Neuronal stem cell (in vitro differentiated cells): ENCODE data around the gene LSAMP.

Experiments
- DNase-seq: peaks from one replicate; pipeline ENCODE4 v3.0.0-alpha.2; 2013; ENCODE audit warnings: low spot score
- H2AFZ ChIP-seq: one replicate; pipeline ENCODE4 v1.6.1; 2013; ENCODE audit warnings: mild to moderate bottlenecking, low read length, inconsistent platforms
- H2AK5ac ChIP-seq: 2 replicates; pipeline ENCODE4 v1.6.1; 2013; ENCODE audit warnings: low read depth, mild to moderate bottlenecking, inconsistent platforms, low read length, moderate library complexity, mixed read lengths
- H2BK120ac ChIP-seq: 2 replicates; pipeline ENCODE4 v1.6.1; 2013; ENCODE audit warnings: low read depth, mild to moderate bottlenecking, inconsistent platforms, low read length, moderate library complexity, mixed read lengths
- H2BK12ac ChIP-seq: one replicate; pipeline ENCODE4 v1.6.1; 2013; ENCODE audit warnings: low read length, inconsistent platforms
- H2BK15ac ChIP-seq: 2 replicates; pipeline ENCODE4 v1.6.1; 2013; ENCODE audit warnings: mild to moderate bottlenecking, low read length, inconsistent platforms, mixed read lengths
- H2BK5ac ChIP-seq: one replicate; pipeline ENCODE4 v1.6.1; 2013; ENCODE audit warnings: inconsistent platforms, mild to moderate bottlenecking, low read length, moderate library complexity
- H3K14ac ChIP-seq: one replicate; pipeline ENCODE4 v1.6.1; 2013; ENCODE audit warnings: low read length, inconsistent platforms
- H3K18ac ChIP-seq: 2 replicates; pipeline ENCODE4 v1.6.1; 2013; ENCODE audit warnings: low read length, inconsistent platforms
- H3K23ac ChIP-seq: 2 replicates; pipeline ENCODE4 v1.6.1; 2013; ENCODE audit warnings: low read depth, mild to moderate bottlenecking, mixed read lengths, low read length, inconsistent platforms; ENCODE audit not compliant: poor library complexity
- H3K27ac ChIP-seq: replicated peaks from 3 replicates; pipeline ENCODE4 v1.5.1; 2013; ENCODE audit warnings: low read length, inconsistent platforms
- H3K27me3 ChIP-seq, 3 experiments: 2 replicates each; pipeline ENCODE4 v1.6.1; 2013; ENCODE audit warnings: low read length in 3 of 3, mild to moderate bottlenecking in 2 of 3, inconsistent platforms in 1 of 3, low read depth in 1 of 3, mixed read lengths in 1 of 3, moderate library complexity in 1 of 3; ENCODE audit not compliant: control insufficient read depth in 3 of 3, insufficient read depth in 3 of 3
- H3K36me3 ChIP-seq, 2 donors: replicated peaks in 1 of 2; 2 replicates each; pipeline ENCODE4 v1.6.1; 2013; ENCODE audit warnings: low read length in 2 of 2; ENCODE audit not compliant: control insufficient read depth in 2 of 2, insufficient read depth in 2 of 2
- H3K4ac ChIP-seq: 2 replicates; pipeline ENCODE4 v1.6.1; 2013; ENCODE audit warnings: inconsistent platforms, mild to moderate bottlenecking, low read length, moderate library complexity
- H3K4me1 ChIP-seq, 2 donors: 1 replicate in 1 of 2; 2 replicates in 1 of 2; pipeline ENCODE4 v1.6.1; 2013; ENCODE audit warnings: low read length in 2 of 2, low read depth in 1 of 2; ENCODE audit not compliant: control insufficient read depth in 2 of 2, insufficient read depth in 1 of 2
- H3K4me2 ChIP-seq: one replicate; pipeline ENCODE4 v1.6.1; 2013; ENCODE audit warnings: mild to moderate bottlenecking, low read length, inconsistent platforms; ENCODE audit not compliant: insufficient read depth, poor library complexity, severe bottlenecking
- H3K4me3 ChIP-seq, 2 donors: 2 replicates each; pipeline ENCODE4 v1.5.1; 2013; ENCODE audit warnings: low read length in 2 of 2, mild to moderate bottlenecking in 2 of 2, inconsistent platforms in 1 of 2, moderate library complexity in 1 of 2
- H3K79me1 ChIP-seq: one replicate; pipeline ENCODE4 v1.6.1; 2013; ENCODE audit warnings: low read depth, mild to moderate bottlenecking, inconsistent platforms, low read length, moderate library complexity
- H3K9ac ChIP-seq: one replicate; pipeline ENCODE4 v1.6.1; 2013; ENCODE audit warnings: mild to moderate bottlenecking, low read depth, low read length, inconsistent platforms; ENCODE audit not compliant: poor library complexity
- H3K9me3 ChIP-seq, 2 donors: replicated peaks in 1 of 2; 2 replicates each; pipeline versions ENCODE3 to v1.6.1; 2013; ENCODE audit warnings: low read length in 2 of 2, mild to moderate bottlenecking in 2 of 2, inconsistent platforms in 1 of 2, low read depth in 1 of 2, mixed read lengths in 1 of 2, moderate library complexity in 1 of 2; ENCODE audit not compliant: control insufficient read depth in 2 of 2, insufficient read depth in 1 of 2
- H4K8ac ChIP-seq: one replicate; pipeline ENCODE4 v1.6.1; 2013; ENCODE audit warnings: low read depth, mild to moderate bottlenecking, inconsistent platforms, low read length, moderate library complexity
- H4K91ac ChIP-seq: one replicate; pipeline ENCODE4 v1.6.1; 2013; ENCODE audit warnings: low read length, low read depth, mild to moderate bottlenecking, inconsistent platforms; ENCODE audit not compliant: poor library complexity
- WGBS, 2 donors: extraction: QIAGEN DNeasy Blood & Tissue Kit; methylation state at CpG; one replicate each; pipeline ENCODE4 v1.1.7; 2013; ENCODE audit warnings: missing lambda C conversion rate in 2 of 2, mixed read lengths in 1 of 2; ENCODE audit not compliant: insufficient read length in 2 of 2, insufficient replicate concordance in 1 of 2; ENCODE audit errors: extremely low coverage in 2 of 2; 5-methylcytosine and 5-hydroxymethylcytosine counted together

The LSAMP gene

DNA sequence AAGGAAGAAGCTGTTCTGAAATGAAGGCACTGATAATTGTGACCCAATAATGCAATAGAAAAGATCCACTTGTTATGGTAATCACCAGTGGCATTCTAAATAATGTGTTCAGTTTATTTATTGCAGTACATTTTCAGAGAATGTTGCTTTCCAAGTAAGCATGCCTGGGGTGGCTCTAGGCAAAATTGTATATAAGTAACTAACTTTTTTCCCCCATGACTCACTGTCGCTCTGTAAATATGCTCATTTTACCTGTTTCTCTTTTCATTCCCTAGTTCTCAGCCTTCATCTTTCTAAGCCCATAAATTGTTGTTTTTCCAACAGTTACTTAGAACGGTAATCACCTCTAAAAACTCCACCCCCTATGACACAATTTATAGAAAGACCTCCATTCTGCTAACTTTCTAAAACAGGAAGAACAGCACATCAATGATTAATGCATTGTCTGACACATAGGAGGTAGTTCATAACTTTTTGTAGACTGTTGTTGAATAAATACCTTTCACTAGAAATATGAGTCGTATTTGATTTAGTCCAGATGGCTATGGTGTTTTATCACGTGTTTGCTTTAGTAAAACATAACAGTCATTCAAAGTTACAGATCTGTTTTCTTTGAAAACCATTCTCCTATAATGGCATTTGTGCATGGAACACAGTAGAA is 143.1 kb downstream of the LSAMP start:
- Histone ChIP-seq H3K4me2 (no peak overlapping the region), H3K36me3 (no peaks in the 10 kb centered on the region), H2BK12ac (no peak overlapping the region), H2BK5ac (no peak overlapping the region), H3K9ac (no peak overlapping the region), H3K18ac (no peak overlapping the region), H3K9me3 (no peaks in the 10 kb centered on the region), H4K91ac (no peak overlapping the region), H4K8ac (no peak overlapping the region), H2BK15ac (no peak overlapping the region), H2AFZ (no peak overlapping the region), H2BK120ac (no peak overlapping the region), H3K27me3 (no peaks in the 10 kb centered on the region), H3K4me3 (no peak overlapping the region), H3K79me1 (no peaks in the 10 kb centered on the region), H3K4ac (no peak overlapping the region), H3K4me1 (peaks cover 1 to 2% of the 10 kb centered on the region in 2 donors), H3K27ac (no peak overlapping the region), H3K14ac (no peak overlapping the region), H2AK5ac (no peak overlapping the region), H3K23ac (no peak overlapping the region)
- WGBS, 2 donors, result no CpG with 5 or more reads among the region's 4 CpGs
- no peak for DNase-seq

DNA sequence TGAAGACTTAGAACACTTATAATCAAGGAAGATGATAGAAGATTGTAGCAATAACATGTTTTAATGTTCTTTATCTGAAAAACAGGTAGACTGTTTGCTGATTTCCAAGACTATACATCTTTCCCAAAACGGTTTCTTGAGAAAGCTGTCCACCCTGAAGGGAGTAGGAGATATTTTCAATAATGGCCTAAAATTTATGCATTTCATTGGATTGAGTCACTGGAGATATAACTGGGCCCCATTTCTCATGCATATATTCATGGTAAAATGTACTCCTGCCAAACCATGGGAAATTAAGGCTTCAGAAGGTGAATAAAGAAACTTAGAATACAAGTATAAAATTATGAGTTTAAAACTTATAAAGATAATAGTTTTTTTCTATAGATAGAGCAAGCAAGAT is 143.9 kb downstream of the LSAMP start:
- no CpG with 5 or more reads among the region's 1 CpG for WGBS, 2 donors
- Histone ChIP-seq H3K9ac (no peak overlapping the region), H3K4me1 (peaks cover 1 to 2% of the 10 kb centered on the region in 2 donors), H3K36me3 (no peaks in the 10 kb centered on the region), H3K4me3 (no peak overlapping the region), H3K4me2 (no peak overlapping the region), H2BK120ac (no peak overlapping the region), H3K79me1 (no peaks in the 10 kb centered on the region), H3K23ac (no peak overlapping the region), H2BK5ac (no peak overlapping the region), H3K4ac (no peak overlapping the region), H4K8ac (no peak overlapping the region), H2BK15ac (no peak overlapping the region), H2AFZ (no peak overlapping the region), H4K91ac (no peak overlapping the region), H3K27me3 (no peaks in the 10 kb centered on the region), H2BK12ac (no peak overlapping the region), H3K14ac (no peak overlapping the region), H3K27ac (no peak overlapping the region), H2AK5ac (no peak overlapping the region), H3K18ac (no peak overlapping the region), H3K9me3 (no peaks in the 10 kb centered on the region)
- DNase-seq, result no peak

DNA sequence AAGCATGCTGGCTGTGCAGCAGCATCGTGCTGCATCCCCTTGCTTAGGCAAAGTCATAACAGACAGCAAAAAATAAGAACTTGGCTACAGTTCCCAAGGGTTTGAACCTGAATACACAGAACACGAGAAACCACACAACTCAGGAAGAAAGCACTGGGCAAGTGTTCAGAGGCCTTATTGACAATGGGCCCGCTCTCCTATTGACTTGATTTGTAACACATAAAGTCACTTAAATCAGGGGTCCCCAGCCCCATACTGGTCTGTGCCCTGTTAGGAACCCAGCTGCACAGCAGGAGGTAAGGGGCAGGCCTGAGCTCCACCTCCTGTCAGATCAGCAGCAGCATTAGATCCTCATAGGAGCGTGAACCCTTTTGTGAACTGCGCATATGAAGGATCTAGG is 145.1 kb downstream of the LSAMP start:
- no peak overlapping the region for H2BK12ac ChIP-seq
- no peak overlapping the region for H3K14ac ChIP-seq
- no peak overlapping the region for H3K4ac ChIP-seq
- no peak overlapping the region for H2BK15ac ChIP-seq
- H3K4me1 ChIP-seq, result peaks cover 1 to 2% of the 10 kb centered on the region in 2 donors
- no peak overlapping the region for H3K27ac ChIP-seq
- no peak overlapping the region for H3K23ac ChIP-seq
- no peak overlapping the region for H3K4me3 ChIP-seq
- H4K91ac ChIP-seq, result no peak overlapping the region
- H4K8ac ChIP-seq, result no peak overlapping the region
- H3K36me3 ChIP-seq, result no peaks in the 10 kb centered on the region
- DNase-seq, result no peak
- no peak overlapping the region for H3K18ac ChIP-seq
- H3K4me2 ChIP-seq, result no peak overlapping the region
- H2BK5ac ChIP-seq, result no peak overlapping the region
- no CpG with 5 or more reads among the region's 5 CpGs for WGBS, 2 donors
- no peak overlapping the region for H2AFZ ChIP-seq
- no peak overlapping the region for H2BK120ac ChIP-seq
- no peaks in the 10 kb centered on the region for H3K27me3 ChIP-seq
- H2AK5ac ChIP-seq, result no peak overlapping the region
- H3K9me3 ChIP-seq, result no peaks in the 10 kb centered on the region
- no peaks in the 10 kb centered on the region for H3K79me1 ChIP-seq
- no peak overlapping the region for H3K9ac ChIP-seq

DNA sequence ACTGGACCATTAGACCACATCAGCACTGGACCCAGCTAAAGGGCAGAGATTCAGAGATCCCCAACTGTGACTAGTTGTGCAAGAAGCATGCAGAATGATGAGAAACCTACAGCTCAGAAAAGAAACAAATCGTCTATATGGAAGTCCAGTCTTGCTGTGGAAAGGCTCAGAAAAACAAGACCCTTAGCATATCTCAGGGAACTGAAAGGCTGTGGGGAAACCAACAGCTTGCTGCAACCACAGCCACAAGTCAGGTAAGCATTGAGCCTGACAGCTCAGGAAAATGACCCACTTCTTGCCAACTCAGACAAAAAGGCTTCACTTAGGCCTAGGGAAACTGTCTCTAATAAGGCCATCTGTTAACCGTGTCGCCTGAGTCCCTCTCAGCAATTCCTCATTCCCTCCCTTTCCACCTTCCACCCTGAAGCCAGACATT is 145.6 kb downstream of the LSAMP start:
- Histone ChIP-seq H3K79me1 (no peaks in the 10 kb centered on the region), H3K4me3 (no peak overlapping the region), H3K27ac (no peak overlapping the region), H2AFZ (no peak overlapping the region), H2BK5ac (no peak overlapping the region), H4K91ac (no peak overlapping the region), H3K36me3 (no peaks in the 10 kb centered on the region), H3K27me3 (no peaks in the 10 kb centered on the region), H3K23ac (no peak overlapping the region), H2BK15ac (no peak overlapping the region), H3K14ac (no peak overlapping the region), H3K4ac (no peak overlapping the region), H4K8ac (no peak overlapping the region), H2AK5ac (no peak overlapping the region), H2BK12ac (no peak overlapping the region), H3K4me2 (no peak overlapping the region), H3K9me3 (no peaks in the 10 kb centered on the region), H2BK120ac (no peak overlapping the region), H3K4me1 (peaks cover 1 to 2% of the 10 kb centered on the region in 2 donors), H3K18ac (no peak overlapping the region), H3K9ac (no peak overlapping the region)
- WGBS, 2 donors, result no CpG with 5 or more reads among the region's 3 CpGs
- no peak for DNase-seq
